C4-2B (cell line): ENCODE results near the gene TMEM178B.

ENCODE experiments used
- ZFX ChIP-seq: fragments of 450-650 bp; IDR thresholded peaks from 2 replicates; pipeline ENCODE4 v1.6.1; 2017
- TF ChIP-seq, protein P1 (sequence below): fragments of 450-650 bp; conservative IDR thresholded peaks from 2 replicates; pipeline ENCODE4 v1.5.1; 2017; ENCODE audit warnings: mild to moderate bottlenecking

- TF ChIP-seq, protein P1, sequence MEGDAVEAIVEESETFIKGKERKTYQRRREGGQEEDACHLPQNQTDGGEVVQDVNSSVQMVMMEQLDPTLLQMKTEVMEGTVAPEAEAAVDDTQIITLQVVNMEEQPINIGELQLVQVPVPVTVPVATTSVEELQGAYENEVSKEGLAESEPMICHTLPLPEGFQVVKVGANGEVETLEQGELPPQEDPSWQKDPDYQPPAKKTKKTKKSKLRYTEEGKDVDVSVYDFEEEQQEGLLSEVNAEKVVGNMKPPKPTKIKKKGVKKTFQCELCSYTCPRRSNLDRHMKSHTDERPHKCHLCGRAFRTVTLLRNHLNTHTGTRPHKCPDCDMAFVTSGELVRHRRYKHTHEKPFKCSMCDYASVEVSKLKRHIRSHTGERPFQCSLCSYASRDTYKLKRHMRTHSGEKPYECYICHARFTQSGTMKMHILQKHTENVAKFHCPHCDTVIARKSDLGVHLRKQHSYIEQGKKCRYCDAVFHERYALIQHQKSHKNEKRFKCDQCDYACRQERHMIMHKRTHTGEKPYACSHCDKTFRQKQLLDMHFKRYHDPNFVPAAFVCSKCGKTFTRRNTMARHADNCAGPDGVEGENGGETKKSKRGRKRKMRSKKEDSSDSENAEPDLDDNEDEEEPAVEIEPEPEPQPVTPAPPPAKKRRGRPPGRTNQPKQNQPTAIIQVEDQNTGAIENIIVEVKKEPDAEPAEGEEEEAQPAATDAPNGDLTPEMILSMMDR, result no peak
- no peak for TF ChIP-seq ZFX
Measured at GRCh38 chr7:141456298-141456697, 382.4 kb downstream of the TMEM178B start.
